ENCODE results near the gene ZNF521.
"Not testable (repeated sequence)": the region's sequence is repeated elsewhere in the genome, so short reads cannot be mapped to it uniquely, and the experiment has no call there.

GRCh38 chr18:25033175-25033574 lies 318.8 kb downstream of the ZNF521 start:
- TF ChIP-seq RXRA (IDR thresholded peaks at IDR 0.05); CTCF (IDR thresholded peaks at IDR 0.05; ENCODE audit: low read depth, low read length, missing input control); MAX (IDR thresholded peaks at IDR 0.05); NR2F2 (IDR thresholded peaks at IDR 0.05); FOXA1 (IDR thresholded peaks at IDR 0.05); REST (IDR thresholded peaks at IDR 0.05); EGR1 (IDR thresholded peaks at IDR 0.05; ENCODE audit: low read depth in 2 of 2): not testable (repeated sequence)
